GM18868 (cell line): ENCODE results near the gene RSRC1.
"Not testable (repeated sequence)": the region's sequence is repeated elsewhere in the genome, so short reads cannot be mapped to it uniquely, and the experiment has no call there.

Experiments used
- ATAC-seq: cut with Tn5 transposase; IDR thresholded peaks from one replicate; pipeline ENCODE4 v1.9.1; 2021; ENCODE audit warnings: mild to moderate bottlenecking, moderate library complexity; ENCODE audit not compliant: unreplicated experiment

RSRC1 gene

GRCh38 chr3:158452334-158452733 is 342.4 kb downstream of the RSRC1 start:
- ATAC-seq = no peak

- no peak for ATAC-seq
These were observed 343.1 kb downstream of the RSRC1 start for GRCh38 chr3:158453004-158453403.

- no peak for ATAC-seq
These were observed 344.0 kb downstream of the RSRC1 start for GRCh38 chr3:158453865-158454264.

GRCh38 chr3:158455406-158455805 is 345.5 kb downstream of the RSRC1 start:
- ATAC-seq = no peak

- ATAC-seq = no peak
These were observed 346.2 kb downstream of the RSRC1 start for GRCh38 chr3:158456114-158456513.

GRCh38 chr3:158458464-158458863 is 348.6 kb downstream of the RSRC1 start:
- ATAC-seq = no peak

GRCh38 chr3:158460926-158461325 is 351.0 kb downstream of the RSRC1 start:
- no peak for ATAC-seq

GRCh38 chr3:158463556-158463955 is 353.7 kb downstream of the RSRC1 start:
- no peak for ATAC-seq

GRCh38 chr3:158465074-158465473 is 355.2 kb downstream of the RSRC1 start:
- ATAC-seq = peak; percentile 80

- no peak for ATAC-seq
These were observed 361.2 kb downstream of the RSRC1 start for GRCh38 chr3:158470944-158471638.

- no peak for ATAC-seq
These were observed 361.9 kb downstream of the RSRC1 start for GRCh38 chr3:158471639-158472294.

GRCh38 chr3:158479051-158479450 is 369.2 kb downstream of the RSRC1 start:
- ATAC-seq = no peak

GRCh38 chr3:158483701-158484235 is 373.9 kb downstream of the RSRC1 start:
- no peak for ATAC-seq

- ATAC-seq = no peak
These were observed 376.3 kb downstream of the RSRC1 start for GRCh38 chr3:158486200-158486599.

- no peak for ATAC-seq
These were observed 378.8 kb downstream of the RSRC1 start for GRCh38 chr3:158488670-158489069.

- no peak for ATAC-seq
These were observed 379.3 kb downstream of the RSRC1 start for GRCh38 chr3:158489181-158489580.

- ATAC-seq = no peak
These were observed 382.1 kb downstream of the RSRC1 start for GRCh38 chr3:158491968-158492367.

GRCh38 chr3:158492685-158493084 is 382.8 kb downstream of the RSRC1 start:
- no peak for ATAC-seq

GRCh38 chr3:158493931-158494330 is 384.0 kb downstream of the RSRC1 start:
- no peak for ATAC-seq

- ATAC-seq = no peak
These were observed 384.8 kb downstream of the RSRC1 start for GRCh38 chr3:158494673-158495072.

- ATAC-seq = not testable (repeated sequence)
These were observed 385.6 kb downstream of the RSRC1 start for GRCh38 chr3:158495398-158495902.

GRCh38 chr3:158505117-158505516 is 395.2 kb downstream of the RSRC1 start:
- ATAC-seq = no peak
